Hematopoietic multipotent progenitor cell treated with erythropoietin and hydrocortisone succinate and interleukin-3 and kit ligand, for 6 days (in vitro differentiated cells): ENCODE results near the gene KDSR.
"Not testable (repeated sequence)": the region's sequence is repeated elsewhere in the genome, so short reads cannot be mapped to it uniquely, and the experiment has no call there.

Source experiments
- DNase-seq: peaks from one replicate; pipeline ENCODE4 v3.0.0-alpha.2; 2015

Gene KDSR

DNA sequence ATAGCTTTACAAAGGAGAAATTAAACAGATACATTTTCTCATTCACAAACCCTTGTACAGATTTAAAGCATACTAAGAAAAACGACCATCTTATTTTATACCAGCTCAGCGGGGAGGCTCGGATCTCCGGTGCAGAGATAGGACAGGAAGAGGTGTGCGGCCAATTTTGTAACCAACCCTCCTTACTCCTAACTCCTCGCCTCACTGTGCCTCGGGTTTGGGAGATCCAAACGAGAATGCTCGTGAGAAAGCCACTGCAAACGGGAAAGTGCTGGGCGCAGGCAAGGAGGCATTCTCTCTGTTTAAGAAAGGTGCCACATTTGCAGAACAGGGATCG is 1.2 kb downstream of the KDSR start:
- DNase-seq, result peak; percentile 38

GRCh38 chr18:63363951-63364350 is 3.1 kb downstream of the KDSR start:
- no peak for DNase-seq

- not testable (repeated sequence) for DNase-seq
Observed at GRCh38 chr18:63363420-63363819, 3.6 kb downstream of the KDSR start.

GRCh38 chr18:63356272-63356896 is 10.6 kb downstream of the KDSR start:
- DNase-seq, result no peak

- DNase-seq, result no peak
Observed at GRCh38 chr18:63350230-63350629, 16.8 kb downstream of the KDSR start.

GRCh38 chr18:63348508-63349136 is 18.4 kb downstream of the KDSR start:
- no peak for DNase-seq

DNA sequence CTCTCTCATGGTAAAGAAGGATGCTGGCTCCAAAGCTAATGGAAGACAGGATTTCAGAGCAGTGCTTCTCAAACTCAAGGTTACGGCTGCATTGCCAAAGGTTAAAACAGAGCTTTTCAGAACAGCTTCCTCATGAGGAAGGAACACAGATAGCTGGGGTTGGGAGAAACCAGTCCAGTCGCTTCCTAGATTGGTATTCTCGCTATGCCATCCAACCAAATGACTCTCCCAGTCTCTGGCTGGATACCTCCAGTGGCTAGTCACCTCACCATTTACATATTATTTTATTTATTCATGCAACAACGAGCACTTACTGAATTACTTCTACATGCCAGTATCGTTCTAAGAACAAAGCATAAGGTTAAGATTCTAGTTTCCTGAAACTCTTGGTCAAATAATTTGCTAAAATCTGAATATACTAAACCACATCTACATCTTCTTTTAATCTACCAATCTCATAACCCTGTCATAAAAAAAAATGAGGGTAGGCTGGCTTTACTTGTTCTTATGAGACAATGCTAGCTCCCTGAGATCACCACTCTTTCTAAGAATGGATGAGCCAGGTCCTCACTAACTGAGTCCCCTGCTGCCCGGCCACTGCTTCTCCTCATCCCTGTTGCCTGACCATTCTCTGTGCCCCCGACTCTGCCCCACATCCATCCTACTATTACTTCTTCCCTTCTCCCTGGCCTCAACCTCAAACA is 20.4 kb downstream of the KDSR start:
- no peak for DNase-seq

GRCh38 chr18:63346031-63346430 is 21.0 kb downstream of the KDSR start:
- DNase-seq, result no peak

DNA sequence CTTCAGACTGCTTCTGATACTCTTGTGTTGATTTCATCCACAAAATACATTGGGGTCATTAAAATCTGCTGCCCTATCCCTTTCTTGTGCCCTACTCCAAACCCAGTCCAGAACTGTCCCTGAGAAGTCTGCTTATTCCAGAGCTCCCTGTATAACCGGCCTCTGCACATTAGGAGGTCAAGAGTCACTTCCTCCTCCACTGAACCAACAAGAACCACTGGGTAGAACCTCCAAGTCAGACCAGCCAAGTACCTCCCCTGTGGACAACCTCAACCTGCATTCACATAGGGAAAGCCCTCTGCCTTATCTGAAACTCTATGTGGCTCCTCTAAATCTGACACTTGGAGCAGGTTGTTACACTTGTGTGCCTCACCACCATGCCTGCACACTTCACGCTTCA is 22.1 kb downstream of the KDSR start:
- DNase-seq, result no peak

GRCh38 chr18:63344263-63344662 is 22.7 kb downstream of the KDSR start:
- no peak for DNase-seq

- peak; percentile 62 for DNase-seq
Observed at GRCh38 chr18:63342206-63342605, 24.8 kb downstream of the KDSR start.

DNA sequence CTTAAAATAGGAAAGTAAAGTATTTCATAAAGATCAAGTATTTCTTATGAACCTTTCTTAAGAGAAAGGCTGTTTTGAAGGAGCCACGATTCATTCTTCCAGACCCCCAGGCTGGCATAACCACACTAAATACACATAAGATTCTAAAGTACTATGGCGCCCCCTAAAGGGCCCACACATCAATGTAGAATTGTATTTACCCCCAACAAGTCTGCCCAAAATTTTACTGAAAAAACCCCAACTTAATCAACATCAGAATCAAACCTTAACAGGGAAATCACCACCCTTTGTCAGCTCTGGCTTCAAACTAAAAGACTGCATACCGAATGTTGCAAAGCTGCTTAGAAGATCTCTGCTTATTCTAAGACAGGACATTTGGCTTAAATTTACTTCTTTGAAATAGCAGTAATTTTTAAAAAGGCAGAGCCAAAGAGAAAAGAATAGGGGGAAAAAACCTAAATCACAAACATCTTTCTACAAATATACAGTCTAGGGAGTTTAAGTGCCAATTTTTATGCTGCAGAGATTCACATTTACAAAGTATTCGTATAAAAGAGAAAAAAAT is 27.0 kb downstream of the KDSR start:
- peak; percentile 87 for DNase-seq

GRCh38 chr18:63336366-63337099 is 30.5 kb downstream of the KDSR start:
- DNase-seq, result no peak

DNA sequence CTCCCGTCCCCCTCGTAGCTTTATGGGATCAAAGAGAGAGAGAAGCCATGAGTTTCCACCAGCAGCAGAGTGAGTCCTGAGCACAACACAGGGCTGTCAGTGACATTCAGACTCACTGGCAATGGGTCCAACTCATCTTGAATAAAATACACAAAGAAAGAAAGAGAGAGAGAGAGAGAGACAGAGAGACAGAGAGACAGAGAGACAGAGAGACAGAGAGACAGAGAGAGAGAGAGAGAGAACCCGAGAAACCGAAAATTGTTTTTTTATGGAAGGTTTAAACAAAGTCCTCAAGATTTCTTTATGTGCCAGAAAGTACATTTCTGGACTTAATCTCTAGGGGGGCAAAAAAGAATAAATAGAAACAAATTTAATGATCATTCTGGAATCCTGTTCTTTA is 35.9 kb downstream of the KDSR start:
- no peak for DNase-seq

- no peak for DNase-seq
Observed at GRCh38 chr18:63329431-63330145, 37.4 kb downstream of the KDSR start.

- no peak for DNase-seq
Observed at GRCh38 chr18:63326011-63326410, 41.0 kb downstream of the KDSR start.

GRCh38 chr18:63325086-63325686 is 41.8 kb downstream of the KDSR start:
- DNase-seq, result no peak

GRCh38 chr18:63322908-63323634 is 43.9 kb downstream of the KDSR start:
- DNase-seq, result peak; percentile 94

DNA sequence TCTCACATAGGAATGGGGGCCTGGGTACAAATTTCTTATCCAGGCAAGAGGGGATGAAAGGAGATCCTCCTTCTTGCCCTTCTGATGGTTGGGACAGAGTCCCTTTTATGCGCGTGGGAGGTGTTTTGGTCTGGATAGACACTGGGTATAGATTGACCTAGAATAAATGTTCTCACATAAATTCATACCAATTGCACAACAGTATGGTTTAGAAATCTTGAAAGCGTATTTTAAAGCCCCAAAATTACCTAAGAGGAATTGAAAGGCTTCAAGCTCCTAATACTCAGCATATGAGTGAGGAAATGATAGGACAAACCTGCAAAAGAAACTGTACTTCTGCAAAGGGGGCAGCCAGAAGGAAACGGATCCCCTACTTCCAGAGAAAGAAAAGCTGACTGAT is 44.8 kb downstream of the KDSR start:
- peak; percentile 54 for DNase-seq

- DNase-seq, result no peak
Observed at GRCh38 chr18:63321291-63321690, 45.7 kb downstream of the KDSR start.

GRCh38 chr18:63320975-63321265 is 46.1 kb downstream of the KDSR start:
- no peak for DNase-seq
